ENCODE data around the gene GLB1L3.
"Not testable (repeated sequence)": the region's sequence is repeated elsewhere in the genome, so short reads cannot be mapped to it uniquely, and the experiment has no call there.

GLB1L3 gene

DNA sequence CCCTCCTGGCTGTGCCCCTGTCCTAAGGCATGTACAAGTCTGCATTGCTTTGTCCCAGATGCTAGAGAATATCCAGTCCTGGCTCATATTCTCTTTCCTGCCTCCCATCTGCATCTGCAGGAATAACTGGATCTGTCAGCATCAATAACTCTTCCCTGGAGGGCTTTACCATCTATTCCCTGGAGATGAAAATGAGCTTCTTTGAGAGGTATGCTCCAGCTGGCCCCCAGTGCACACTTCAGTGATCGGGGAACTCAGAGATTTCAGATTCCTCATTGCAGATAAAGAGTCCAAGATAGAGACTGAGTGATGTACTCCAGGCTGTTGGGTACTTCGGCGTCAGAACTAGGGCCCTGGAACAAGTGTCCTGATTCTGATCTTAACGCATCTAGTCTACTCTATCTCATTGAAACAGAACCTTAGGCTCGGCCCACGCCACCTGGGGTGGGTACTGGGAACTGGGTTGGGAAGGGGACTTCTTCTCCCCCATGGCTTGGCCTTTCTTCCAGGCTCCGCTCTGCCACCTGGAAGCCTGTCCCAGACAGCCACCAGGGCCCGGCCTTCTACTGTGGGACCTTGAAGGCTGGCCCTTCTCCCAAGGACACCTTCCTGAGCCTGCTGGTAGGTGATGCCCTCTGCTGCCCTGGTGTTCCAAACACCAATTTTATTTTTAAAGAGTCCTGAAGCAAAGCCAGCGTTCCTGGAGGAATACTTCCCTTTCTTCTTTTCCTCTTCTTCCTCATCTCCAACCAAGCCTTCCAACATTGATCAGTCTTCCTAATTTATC lies 37.8 kb downstream of the GLB1L3 start:
- no peak for DNase-seq (ENCODE audit: low read depth in 2 of 3, low spot score in 2 of 3)

- DNase-seq (ENCODE audit: low read depth in 2 of 3, low spot score in 2 of 3): no peak
Measured at GRCh38 chr11:134317103-134317502, 40.9 kb downstream of the GLB1L3 start.

GRCh38 chr11:134321373-134321772 lies 45.2 kb downstream of the GLB1L3 start:
- DNase-seq (ENCODE audit: low read depth in 2 of 3, low spot score in 2 of 3): not testable (repeated sequence)

GRCh38 chr11:134322553-134322952 lies 46.4 kb downstream of the GLB1L3 start:
- DNase-seq (ENCODE audit: low read depth in 2 of 3, low spot score in 2 of 3): no peak

DNA sequence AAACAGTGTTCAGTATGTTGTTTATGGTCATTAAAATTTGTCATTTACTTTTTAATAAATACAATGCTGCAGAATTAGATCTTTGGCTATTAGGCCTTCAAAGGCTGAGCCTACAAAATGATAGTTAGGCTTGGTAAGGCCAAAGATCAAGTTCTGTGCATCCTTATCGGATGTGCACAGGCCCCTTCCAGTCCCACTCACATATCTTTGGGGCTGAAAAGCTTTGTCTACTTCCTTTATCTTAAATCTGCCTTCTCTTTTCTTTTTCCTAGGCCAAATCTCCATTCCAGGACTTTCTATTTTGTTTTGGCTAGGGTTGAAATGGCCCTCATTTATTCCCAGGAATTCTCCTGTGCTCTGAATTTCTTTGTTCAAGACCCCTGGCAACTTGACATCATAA lies 52.3 kb downstream of the GLB1L3 start:
- no peak for DNase-seq (ENCODE audit: low read depth in 2 of 3, low spot score in 2 of 3)

DNA sequence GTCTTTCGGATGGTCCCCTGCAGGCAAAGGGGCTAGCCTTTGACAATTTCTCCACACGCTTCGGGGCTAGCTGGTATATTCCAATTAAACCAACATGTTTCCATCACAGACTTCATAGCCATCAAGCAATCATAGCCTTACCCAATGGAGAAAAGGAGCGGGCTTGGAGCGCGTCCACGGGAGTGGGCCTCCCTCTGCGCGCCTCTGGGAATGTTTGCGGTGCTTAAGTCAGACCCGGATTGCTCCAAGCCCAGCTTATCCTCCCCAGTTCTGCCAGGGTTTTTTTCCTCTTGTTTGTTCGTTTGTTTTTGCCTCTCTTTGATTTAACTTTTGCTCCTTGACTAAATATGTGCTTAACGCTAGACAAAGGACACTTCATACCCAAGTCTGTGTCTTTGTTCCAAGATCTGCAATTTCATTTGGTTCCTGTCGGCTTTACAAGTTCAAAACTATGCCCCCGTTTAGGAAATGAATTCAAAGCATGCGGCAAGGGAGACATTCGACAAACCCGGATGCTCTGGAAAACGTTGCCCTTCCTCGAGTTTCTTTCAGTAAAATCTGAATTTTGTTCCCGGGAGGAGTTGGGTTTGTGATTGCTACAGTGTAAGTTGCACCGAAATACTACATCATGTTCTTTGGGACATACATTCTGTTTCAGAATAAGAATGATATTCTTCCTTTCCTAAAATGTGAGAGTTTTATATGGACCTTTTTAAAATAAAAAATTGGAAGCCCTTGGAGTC lies 54.6 kb downstream of the GLB1L3 start:
- no peak for DNase-seq (ENCODE audit: low read depth in 2 of 3, low spot score in 2 of 3)

- DNase-seq (ENCODE audit: low read depth in 2 of 3, low spot score in 2 of 3): peak; percentile 47 to 65 (median 54)
Measured at GRCh38 chr11:134331354-134332188, 55.4 kb downstream of the GLB1L3 start, which contains the start of gene GLB1L2. Gene GLB1L2 (plus strand): TSS chr11:134331988. CDS start chr11:134332062, 74 bp downstream.

DNA sequence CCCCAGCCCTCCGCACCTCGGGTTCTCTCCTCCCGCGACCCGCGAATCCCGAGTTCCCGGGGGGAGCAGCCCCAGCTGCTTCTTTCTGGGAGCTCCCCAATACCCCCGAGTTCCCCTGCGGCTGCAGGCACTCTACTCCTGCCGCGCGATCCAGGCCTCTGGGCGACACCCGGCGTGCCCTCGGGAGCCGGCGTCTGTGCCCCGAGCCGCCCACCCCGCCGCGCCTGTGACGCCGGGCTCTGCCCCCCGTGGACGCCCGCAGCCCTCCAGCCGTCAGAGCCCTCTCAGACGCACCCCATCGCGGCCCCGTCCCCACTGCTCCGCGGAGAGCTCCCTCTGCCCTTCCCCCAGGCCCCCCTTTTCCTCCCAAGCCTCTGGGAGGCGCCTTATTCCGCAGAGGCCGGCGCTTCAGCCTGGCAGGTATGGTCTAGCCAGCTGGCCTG lies 56.0 kb downstream of the GLB1L3 start:
- peak in 1 of 3 experiments; percentile 5 for DNase-seq (ENCODE audit: low read depth in 2 of 3, low spot score in 2 of 3)

- no peak for DNase-seq (ENCODE audit: low read depth in 2 of 3, low spot score in 2 of 3)
Measured at GRCh38 chr11:134332782-134333181, 56.6 kb downstream of the GLB1L3 start.

DNA sequence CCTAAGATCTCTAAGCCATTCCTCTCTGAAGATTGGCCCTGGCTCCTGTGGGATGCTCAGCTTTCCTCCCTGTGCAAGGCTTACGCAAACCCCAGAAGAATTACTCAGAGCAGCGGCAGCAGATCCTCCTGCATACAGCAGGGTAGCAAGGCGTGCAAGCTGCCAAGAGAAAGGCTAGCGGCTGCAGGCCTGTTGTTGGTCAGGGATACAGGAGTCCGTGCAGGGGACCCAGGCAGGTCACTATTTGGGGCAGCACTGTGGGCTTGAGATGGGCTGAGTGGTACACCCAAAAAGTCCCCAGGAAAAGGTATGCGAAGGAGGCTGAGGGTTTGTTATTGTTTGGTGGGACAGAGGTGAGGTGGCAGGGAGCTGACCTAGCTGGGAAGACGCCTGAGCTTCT lies 57.1 kb downstream of the GLB1L3 start:
- DNase-seq (ENCODE audit: low read depth in 2 of 3, low spot score in 2 of 3): no peak

GRCh38 chr11:134333946-134334345 lies 57.8 kb downstream of the GLB1L3 start:
- DNase-seq (ENCODE audit: low read depth in 2 of 3, low spot score in 2 of 3): no peak

- DNase-seq (ENCODE audit: low read depth in 2 of 3, low spot score in 2 of 3): no peak
Measured at GRCh38 chr11:134334796-134335571, 58.8 kb downstream of the GLB1L3 start.

DNA sequence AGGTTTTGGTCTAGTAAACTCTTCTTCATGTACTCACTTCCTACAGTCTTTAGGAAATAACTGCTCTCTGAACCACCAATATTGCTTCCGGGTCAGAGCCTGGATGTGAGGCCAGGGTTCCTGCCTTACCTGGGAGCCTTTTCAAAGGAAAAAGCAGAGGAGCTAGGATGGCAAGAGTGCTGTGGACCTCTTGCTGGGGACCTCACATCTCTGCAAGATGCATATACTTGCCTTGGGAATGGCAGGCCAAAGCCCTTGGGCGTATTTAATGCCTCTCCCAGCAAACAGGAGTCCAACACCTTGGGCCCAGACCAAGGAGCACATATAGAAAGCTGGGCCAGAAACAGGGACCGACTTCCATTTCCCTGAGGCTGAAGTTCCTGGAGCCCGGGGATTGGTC lies 60.9 kb downstream of the GLB1L3 start:
- no peak for DNase-seq (ENCODE audit: low read depth in 2 of 3, low spot score in 2 of 3)

DNA sequence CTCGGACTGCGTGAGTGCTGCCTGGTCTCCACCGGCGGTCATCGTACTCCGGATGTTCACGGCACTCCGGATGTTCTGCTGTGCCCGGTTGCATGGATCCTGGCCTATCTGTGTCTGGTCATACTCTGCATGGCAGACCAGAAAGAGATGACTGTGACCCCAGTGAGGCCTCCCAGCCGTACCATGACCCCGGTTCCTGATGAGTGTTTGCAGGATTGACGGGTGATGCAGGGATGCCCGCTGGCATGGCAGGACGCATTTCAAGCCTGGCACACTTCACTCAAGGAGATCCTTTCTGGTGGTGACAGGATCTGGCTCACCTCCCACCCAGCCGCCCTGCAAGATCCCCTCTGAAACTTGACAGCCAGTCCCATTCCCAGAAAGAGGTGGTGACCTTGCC lies 61.9 kb downstream of the GLB1L3 start:
- no peak for DNase-seq (ENCODE audit: low read depth in 2 of 3, low spot score in 2 of 3)

DNA sequence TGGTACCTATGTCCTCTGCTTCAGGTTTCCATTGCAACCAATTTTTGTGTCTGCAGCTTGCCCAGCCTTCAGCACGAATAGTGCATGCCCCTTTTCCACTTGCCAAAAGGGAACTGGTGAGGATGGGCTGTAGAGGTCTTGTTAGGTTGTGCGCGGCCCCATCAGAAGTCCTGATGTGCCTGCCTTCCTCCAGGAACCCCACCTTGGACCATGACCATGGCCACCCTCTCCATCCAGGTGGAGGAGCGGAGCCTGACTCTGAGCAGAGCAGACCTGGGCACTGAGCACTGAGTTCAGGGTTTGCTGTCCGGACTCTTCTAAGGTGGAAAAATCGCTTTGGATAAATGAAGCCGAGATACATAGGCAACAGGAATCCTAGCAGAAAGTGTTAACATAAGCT lies 62.5 kb downstream of the GLB1L3 start:
- DNase-seq (ENCODE audit: low read depth in 2 of 3, low spot score in 2 of 3): no peak

DNA sequence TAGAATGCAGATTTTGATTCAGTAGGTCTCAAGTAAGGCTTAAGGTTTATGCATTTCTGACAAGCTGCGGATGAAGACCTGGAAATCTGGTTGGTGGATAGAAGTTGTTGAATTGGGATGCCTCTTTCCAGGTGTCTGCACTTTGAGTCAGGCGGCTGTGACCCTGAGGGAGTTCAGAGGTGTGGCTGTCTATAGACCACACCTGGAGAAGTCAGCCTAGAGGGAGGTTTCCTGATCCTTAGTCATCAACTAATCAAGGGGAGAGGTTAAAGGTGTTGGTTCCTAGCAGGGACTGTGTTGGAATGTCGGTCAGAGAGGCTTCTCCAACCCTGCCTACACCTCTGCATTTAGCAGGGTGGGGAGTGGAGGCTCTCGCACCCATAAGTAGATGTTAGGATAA lies 63.6 kb downstream of the GLB1L3 start:
- DNase-seq (ENCODE audit: low read depth in 2 of 3, low spot score in 2 of 3): no peak

DNA sequence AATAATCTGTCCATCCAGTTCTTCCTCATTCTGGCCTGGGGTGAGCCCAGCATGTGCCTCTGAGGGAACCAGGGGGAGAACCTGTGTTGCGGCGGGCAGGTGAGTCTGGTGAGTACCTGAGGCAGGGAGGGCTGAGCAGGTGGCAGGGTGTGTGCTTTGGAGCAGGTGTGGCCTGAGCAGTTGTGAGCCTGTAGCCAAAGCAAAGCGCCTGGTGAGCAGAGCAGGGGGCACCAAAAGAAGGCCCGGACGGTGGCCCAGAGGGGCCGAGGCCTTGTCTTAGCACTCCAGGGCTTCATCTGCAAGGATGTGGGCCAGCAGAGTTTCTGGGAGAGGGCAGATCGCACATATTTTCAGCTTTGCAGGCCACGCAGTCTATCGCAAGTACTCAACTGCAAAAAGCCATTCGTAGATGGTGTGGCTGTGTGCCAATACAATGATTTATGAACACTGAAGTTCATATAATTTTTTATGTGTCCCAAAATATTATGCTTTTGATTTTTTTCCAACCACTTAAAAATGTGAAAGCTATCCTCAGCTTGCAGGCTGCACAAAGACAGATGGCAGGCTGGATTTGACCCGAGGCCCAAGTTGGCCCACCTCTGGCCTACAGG lies 64.3 kb downstream of the GLB1L3 start:
- DNase-seq (ENCODE audit: low read depth in 2 of 3, low spot score in 2 of 3): no peak

- DNase-seq (ENCODE audit: low read depth in 2 of 3, low spot score in 2 of 3): no peak
Measured at GRCh38 chr11:134341805-134342571, 65.8 kb downstream of the GLB1L3 start.

DNA sequence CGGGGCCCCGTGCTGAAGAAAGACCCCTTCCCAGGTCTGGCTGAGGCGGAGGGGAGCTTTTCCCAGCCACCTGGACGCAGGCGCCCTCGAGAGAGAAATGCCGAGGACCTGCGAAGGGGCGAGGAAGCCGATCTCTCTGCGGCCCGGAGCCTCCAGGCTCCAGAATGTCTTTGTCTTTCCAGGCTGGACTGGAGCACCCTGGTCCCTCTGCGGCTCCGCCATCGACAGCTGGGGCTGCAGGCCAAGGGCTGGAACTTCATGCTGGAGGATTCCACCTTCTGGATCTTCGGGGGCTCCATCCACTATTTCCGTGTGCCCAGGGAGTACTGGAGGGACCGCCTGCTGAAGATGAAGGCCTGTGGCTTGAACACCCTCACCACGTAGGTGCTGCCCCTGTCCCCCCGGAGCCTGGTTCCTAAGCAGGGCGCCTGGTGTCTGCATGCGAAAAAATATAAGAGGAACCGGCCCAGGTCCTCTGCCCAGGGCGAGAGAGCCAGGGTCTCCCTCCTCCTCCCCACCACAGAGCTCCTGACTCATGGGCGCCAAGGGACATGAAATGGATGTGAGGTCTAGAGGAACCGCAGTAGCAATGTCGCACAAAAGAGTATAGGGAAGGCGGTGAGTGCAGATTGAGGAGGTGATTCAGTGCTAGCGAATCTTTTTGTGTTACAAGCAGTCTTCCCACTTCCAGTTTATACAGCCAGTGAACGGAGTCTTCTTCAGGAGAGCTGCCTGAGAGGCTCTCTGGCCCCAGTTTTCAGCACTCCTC lies 66.6 kb downstream of the GLB1L3 start:
- DNase-seq (ENCODE audit: low read depth in 2 of 3, low spot score in 2 of 3): no peak
